Glutamatergic neuron (in vitro differentiated cells): ENCODE results near the gene POLR2I. TPM values are rescaled to one million over a fixed set of nuclear protein-coding genes. Genes with fewer than 3 reads are reported as not detected.
A peak's percentile ranks its signal among the peaks of the same experiment; 100 is the strongest.

ENCODE experiments used
- DNase-seq: peaks from one replicate; pipeline ENCODE4 v3.0.0; 2022
- H3K27ac Mint-ChIP-seq: one replicate; pipeline ENCODE4 v1.8.0; 2020; ENCODE audit warnings: mild to moderate bottlenecking, mixed read lengths, inconsistent platforms; ENCODE audit not compliant: unreplicated experiment
- H3K27me3 Mint-ChIP-seq: one replicate; pipeline ENCODE4 v1.8.0; 2020; ENCODE audit warnings: mild to moderate bottlenecking, moderate library complexity, mixed read lengths, inconsistent platforms; ENCODE audit not compliant: unreplicated experiment
- H3K36me3 Mint-ChIP-seq: one replicate; pipeline ENCODE4 v1.8.0; 2020; ENCODE audit warnings: mild to moderate bottlenecking, mixed read lengths, inconsistent platforms; ENCODE audit not compliant: unreplicated experiment
- H3K4me1 Mint-ChIP-seq: one replicate; pipeline ENCODE4 v1.8.0; 2020; ENCODE audit warnings: mild to moderate bottlenecking, low read depth, mixed read lengths, inconsistent platforms; ENCODE audit not compliant: unreplicated experiment
- H3K4me3 Mint-ChIP-seq: one replicate; pipeline ENCODE4 v1.8.0; 2020; ENCODE audit warnings: mild to moderate bottlenecking, mixed read lengths, inconsistent platforms; ENCODE audit not compliant: unreplicated experiment
- H3K9me3 Mint-ChIP-seq: one replicate; pipeline ENCODE4 v1.8.0; 2020; ENCODE audit warnings: mild to moderate bottlenecking, moderate library complexity, mixed read lengths, inconsistent platforms; ENCODE audit not compliant: unreplicated experiment
- CTCF ChIP-seq: fragments of 200-600 bp; sonication (generic); IDR thresholded peaks from one replicate; pipeline ENCODE4 v1.5.0; 2021; ENCODE audit not compliant: partially characterized antibody, unreplicated experiment
- total RNA-seq: library from RNA; stranded (reverse); fragmentation: NEBNext Ultra II Directional; extraction: Animal tissue kit (Norgen Biotek cat#: 25700); gene quantifications from one replicate; pipeline ENCODE4 v1.2.1, GENCODE V29; 2021; ENCODE audit not compliant: unreplicated experiment

Gene POLR2I
- total RNA-seq, 1 donor from 2014 or later = 79.2 TPM

DNA sequence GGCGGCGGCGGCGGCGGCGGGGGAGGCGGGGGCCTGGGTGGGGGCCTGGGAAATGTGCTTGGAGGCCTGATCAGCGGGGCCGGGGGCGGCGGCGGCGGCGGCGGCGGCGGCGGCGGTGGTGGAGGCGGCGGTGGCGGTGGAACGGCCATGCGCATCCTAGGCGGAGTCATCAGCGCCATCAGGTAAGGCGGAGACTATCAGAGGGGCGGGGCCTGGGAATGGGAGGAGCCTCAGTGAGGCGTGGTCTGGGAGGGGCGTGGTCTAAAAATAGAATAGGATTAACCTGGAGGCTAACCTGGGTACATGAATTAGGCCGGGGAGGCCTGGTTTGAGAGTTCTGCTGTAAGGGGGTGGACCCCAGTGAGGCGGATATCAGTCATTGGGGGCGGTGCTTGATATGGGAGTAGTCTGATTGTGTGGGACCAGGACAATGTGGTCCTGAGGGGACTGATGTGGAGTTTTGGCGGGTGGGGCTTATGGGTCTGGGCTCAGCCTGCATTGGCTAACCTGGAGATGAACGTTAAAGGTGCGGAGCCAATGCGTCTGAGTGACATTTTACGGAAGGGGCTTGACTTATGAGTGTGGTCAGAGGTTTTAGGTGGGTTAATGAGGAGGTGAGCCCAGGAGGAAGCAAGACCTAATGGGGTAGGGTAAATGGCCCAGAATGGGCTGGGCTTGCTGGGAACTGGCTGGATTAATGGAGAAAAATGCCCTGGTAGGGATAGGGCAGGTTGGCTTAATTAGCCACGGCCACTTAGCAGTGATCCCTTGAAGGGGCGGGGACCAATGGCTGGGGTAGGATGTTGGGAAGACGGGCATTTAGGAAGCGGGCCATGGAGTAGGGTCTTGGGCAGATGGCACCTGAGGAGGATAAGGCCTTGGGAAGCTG is 26.6 kb upstream of the POLR2I start:
- DNase-seq = peak; percentile 91
- H3K27me3 Mint-ChIP-seq = peaks cover 10% of the 10 kb centered on the region
- peaks cover 9% of the 10 kb centered on the region for H3K9me3 Mint-ChIP-seq
- peak overlapping the region; percentile 96 for H3K4me3 Mint-ChIP-seq
- TF ChIP-seq CTCF = no peak
- H3K27ac Mint-ChIP-seq = peak overlapping the region; percentile 59
- peaks cover 7% of the 10 kb centered on the region for H3K4me1 Mint-ChIP-seq
- peaks cover 8% of the 10 kb centered on the region for H3K36me3 Mint-ChIP-seq

DNA sequence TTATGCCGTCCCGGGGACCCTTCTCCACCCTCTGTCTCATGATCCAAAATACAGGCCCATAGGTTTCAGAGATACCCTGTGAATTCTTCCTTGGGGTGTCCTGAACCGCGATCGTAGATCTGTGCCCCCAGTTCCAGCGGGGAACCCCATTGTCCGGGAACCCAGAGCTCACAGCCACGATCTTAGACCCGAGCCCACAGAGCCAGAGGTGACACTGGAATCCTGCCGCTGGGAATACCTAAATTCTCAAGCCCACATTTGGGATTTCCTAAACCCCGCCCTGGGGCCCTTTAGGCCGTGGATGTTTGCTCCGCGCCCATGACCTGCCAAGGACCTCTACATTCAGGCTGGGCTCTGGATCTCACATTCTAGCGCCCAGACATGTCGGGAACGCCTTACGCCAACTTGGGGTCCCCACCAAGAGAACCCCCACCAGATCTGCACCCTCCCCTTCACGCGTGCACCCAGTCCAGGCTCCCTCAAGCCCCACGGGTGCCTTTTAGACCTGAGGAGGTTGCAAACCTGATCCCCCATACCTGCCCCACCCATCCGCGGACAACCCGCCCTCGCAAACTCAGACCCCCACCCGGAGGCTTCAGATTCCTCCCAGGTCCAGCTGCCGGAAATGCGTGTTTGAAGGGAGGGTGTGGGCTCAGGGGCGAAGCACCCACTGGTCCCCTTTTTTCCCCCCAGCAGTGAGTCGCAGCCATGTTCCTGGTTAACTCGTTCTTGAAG is 25.8 kb upstream of the POLR2I start:
- Mint-ChIP-seq H3K9me3 (peaks cover 10% of the 10 kb centered on the region), H3K36me3 (peaks cover 8% of the 10 kb centered on the region), H3K4me1 (peaks cover 7% of the 10 kb centered on the region), H3K4me3 (peak overlapping the region; percentile 98), H3K27me3 (peaks cover 12% of the 10 kb centered on the region), H3K27ac (peak overlapping the region; percentile 91)
- DNase-seq = peak; percentile 55
- no peak for TF ChIP-seq CTCF

DNA sequence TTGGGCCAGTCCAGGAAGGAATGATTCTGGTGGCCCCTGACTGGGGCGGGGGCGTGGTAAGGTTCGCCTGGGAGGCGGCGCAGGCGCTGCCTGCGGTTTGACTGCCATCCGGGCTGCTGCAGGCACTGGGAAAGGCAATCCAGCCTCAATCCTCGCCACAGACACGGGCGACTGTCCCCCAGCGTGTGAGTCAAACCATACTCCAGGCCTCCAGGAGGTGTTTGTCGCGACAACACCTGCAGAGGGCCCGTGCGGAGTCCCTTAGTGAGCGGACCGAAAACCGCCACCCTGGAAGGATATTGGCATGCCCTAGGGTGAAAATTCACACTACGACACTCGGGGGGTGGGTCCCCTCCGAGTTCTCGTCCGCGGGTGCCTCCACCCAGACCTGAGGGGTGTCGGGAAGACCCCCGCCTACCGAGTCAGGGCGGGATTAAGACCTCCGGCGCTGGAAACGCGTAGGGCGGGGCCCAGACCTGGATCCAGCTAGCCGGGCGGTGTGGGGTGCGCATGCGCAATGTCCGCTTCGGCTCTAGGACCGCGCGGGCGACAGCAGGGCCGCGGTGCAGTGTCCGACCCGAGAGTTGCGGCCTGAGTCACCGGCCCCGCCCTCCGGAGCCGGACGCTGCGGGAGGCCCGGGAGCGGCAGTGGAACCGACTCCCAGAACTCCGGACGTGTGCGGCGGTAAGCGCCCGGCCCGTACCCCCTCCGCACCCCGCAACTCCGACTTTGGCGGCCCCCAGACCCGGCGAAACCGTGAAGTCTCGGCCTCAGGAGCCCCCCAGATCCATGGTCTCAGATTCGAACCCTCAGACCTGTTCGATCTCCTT is 25.0 kb upstream of the POLR2I start, which contains the start of gene CAPNS1:
TSS of gene CAPNS1 (plus strand) at position 594 of the 831 bp plus-strand sequence. CDS start 946 bp downstream, outside the sequence.
- Mint-ChIP-seq H3K36me3 (peaks cover 8% of the 10 kb centered on the region), H3K9me3 (peaks cover 12% of the 10 kb centered on the region), H3K4me3 (peak within 1 kb of the TSS; percentile 98), H3K27ac (peak within 1 kb of the TSS; percentile 91), H3K27me3 (peaks cover 12% of the 10 kb centered on the region), H3K4me1 (peaks cover 7% of the 10 kb centered on the region)
- peak; percentile 99 for DNase-seq
- no peak for TF ChIP-seq CTCF

DNA sequence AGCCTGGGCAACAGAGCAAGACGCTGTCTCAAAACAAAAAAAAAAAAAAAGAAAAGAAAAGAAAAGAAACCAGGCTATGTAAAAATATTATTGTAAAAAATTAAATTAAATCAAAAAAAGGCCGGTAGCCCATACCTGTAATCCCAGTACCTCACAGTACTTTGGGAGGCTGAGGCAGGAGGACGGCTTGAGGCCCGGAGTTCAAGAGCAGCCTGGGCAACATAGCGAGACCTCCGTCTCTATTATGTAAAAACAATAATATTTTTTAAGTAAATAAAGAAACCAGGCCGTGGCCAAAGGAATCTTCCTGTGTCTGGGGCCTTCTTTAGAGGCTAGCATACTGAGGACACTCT is 24.4 kb upstream of the POLR2I start:
- Mint-ChIP-seq H3K4me1 (peaks cover 7% of the 10 kb centered on the region), H3K36me3 (peaks cover 8% of the 10 kb centered on the region), H3K27me3 (peaks cover 12% of the 10 kb centered on the region), H3K9me3 (peaks cover 12% of the 10 kb centered on the region), H3K4me3 (peak overlapping the region; percentile 98), H3K27ac (peak overlapping the region; percentile 73)
- DNase-seq = no peak
- no peak for TF ChIP-seq CTCF
